Tibial artery (tissue), 4 donors: ENCODE measurements around the gene ZNF483.
"Not testable (repeated sequence)": the region's sequence is repeated elsewhere in the genome, so short reads cannot be mapped to it uniquely, and the experiment has no call there.

Source experiments
- DNase-seq, 2 donors: peaks; one replicate each; pipeline ENCODE4 v3.0.0-alpha.2; 2019
- H3K27ac ChIP-seq, 2 donors: fragments of 200-600 bp; sonication (generic) in 1 of 2; 1 replicate in 1 of 2; 2 replicates in 1 of 2; pipeline ENCODE4 v1.5.1; 2018 to 2019; ENCODE audit warnings: mild to moderate bottlenecking in 1 of 2
- H3K27me3 ChIP-seq, 2 donors: fragments of 200-600 bp; sonication (generic) in 1 of 2; one replicate each; pipeline versions ENCODE4 v1.5.1 to v1.6.0; 2016 to 2019
- H3K36me3 ChIP-seq, 3 donors: fragments of 200-600 bp; sonication (generic) in 2 of 3; one replicate each; pipeline ENCODE4 v1.5.1; 2016 to 2019; ENCODE audit warnings: mild to moderate bottlenecking in 2 of 3
- H3K4me1 ChIP-seq, 4 donors: fragments of 200-600 bp; sonication (generic) in 2 of 4; 1 replicate in 3 of 4; 2 replicates in 1 of 4; pipeline ENCODE4 v1.5.1; 2016 to 2019
- H3K4me3 ChIP-seq, 2 donors: fragments of 200-600 bp; sonication (generic) in 1 of 2; 1 replicate in 1 of 2; 2 replicates in 1 of 2; pipeline ENCODE4 v1.5.1; 2018 to 2019; ENCODE audit warnings: mild to moderate bottlenecking in 2 of 2
- H3K9me3 ChIP-seq, 3 donors: fragments of 200-600 bp; sonication (generic) in 1 of 3; one replicate each; pipeline ENCODE4 v1.5.1; 2016 to 2019
- intact Hi-C: fragments of 100-400 bp; cut with DNase I; formaldehyde crosslinking; loops from one replicate; pipeline ENCODE4 v1.15.0; 2023; ENCODE audit warnings: low total_unique reads
- TF ChIP-seq, protein P1 (sequence below), 2 experiments: fragments of 200-600 bp in 1 of 2; fragments of 450-650 bp in 1 of 2; IDR thresholded peaks; one replicate each; pipeline ENCODE4 v1.5.1; 2017 to 2019; ENCODE audit warnings: antibody characterized with exemption in 2 of 2, mild to moderate bottlenecking in 1 of 2, moderate library complexity in 1 of 2

Gene ZNF483

DNA sequence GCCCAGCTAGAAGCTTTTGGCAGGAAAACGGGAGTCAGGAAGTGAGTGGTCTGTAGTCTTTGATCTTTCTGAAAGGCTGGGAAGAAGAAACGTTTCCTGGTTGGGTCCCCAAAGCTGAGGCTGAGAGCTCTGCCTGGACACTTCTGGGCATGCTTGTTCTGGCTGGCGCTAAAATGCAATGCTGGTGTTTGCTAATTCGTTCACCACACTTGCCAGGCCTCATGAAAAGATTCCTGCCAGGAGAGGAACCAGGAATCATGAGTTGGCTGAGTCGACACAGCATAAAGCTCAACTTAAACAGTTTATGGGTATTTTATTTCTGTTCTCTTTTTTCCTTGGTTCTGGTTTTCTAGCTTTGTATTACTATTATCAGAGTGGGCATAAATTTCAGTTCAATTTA lies 85.2 kb downstream of the ZNF483 start:
- no peaks in the 10 kb centered on the region for H3K9me3 ChIP-seq
- no peak for DNase-seq
- no peak overlapping the region for H3K27ac ChIP-seq
- H3K4me3 ChIP-seq, result no peak overlapping the region
- peaks cover 0 to 26% of the 10 kb centered on the region in 2 donors for H3K27me3 ChIP-seq
- no peaks in the 10 kb centered on the region for H3K36me3 ChIP-seq
- H3K4me1 ChIP-seq, result no peaks in the 10 kb centered on the region
- intact Hi-C loops, result no loop called here
- TF ChIP-seq, protein P1, sequence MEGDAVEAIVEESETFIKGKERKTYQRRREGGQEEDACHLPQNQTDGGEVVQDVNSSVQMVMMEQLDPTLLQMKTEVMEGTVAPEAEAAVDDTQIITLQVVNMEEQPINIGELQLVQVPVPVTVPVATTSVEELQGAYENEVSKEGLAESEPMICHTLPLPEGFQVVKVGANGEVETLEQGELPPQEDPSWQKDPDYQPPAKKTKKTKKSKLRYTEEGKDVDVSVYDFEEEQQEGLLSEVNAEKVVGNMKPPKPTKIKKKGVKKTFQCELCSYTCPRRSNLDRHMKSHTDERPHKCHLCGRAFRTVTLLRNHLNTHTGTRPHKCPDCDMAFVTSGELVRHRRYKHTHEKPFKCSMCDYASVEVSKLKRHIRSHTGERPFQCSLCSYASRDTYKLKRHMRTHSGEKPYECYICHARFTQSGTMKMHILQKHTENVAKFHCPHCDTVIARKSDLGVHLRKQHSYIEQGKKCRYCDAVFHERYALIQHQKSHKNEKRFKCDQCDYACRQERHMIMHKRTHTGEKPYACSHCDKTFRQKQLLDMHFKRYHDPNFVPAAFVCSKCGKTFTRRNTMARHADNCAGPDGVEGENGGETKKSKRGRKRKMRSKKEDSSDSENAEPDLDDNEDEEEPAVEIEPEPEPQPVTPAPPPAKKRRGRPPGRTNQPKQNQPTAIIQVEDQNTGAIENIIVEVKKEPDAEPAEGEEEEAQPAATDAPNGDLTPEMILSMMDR (IDR thresholded peaks at IDR 0.05), result no peak

DNA sequence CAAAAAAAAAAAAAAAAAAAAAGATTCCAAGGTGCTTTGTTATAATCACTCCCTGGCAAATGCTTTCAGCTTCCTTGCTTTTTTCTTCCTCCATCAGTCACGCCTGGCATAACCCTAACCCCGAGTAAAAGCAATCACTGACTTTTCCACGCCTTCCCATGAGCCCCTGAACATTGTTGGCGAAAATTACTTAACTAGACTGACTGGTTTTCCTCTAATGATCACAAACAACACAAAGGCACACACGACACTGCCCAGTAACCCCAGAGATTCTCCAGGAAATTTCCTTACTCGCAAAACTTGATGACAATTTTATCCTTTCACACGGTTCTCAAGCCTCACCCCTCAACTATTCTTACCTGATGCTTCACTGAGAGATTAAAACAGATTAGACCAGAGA lies 85.9 kb downstream of the ZNF483 start:
- H3K36me3 ChIP-seq, result no peaks in the 10 kb centered on the region
- DNase-seq, result no peak
- intact Hi-C loops, result no loop called here
- no peak overlapping the region for H3K4me3 ChIP-seq
- no peaks in the 10 kb centered on the region for H3K9me3 ChIP-seq
- no peaks in the 10 kb centered on the region for H3K4me1 ChIP-seq
- H3K27ac ChIP-seq, result no peak overlapping the region
- TF ChIP-seq, protein P1 (IDR thresholded peaks at IDR 0.05), result no peak
- H3K27me3 ChIP-seq, result peaks cover 0 to 26% of the 10 kb centered on the region in 2 donors

DNA sequence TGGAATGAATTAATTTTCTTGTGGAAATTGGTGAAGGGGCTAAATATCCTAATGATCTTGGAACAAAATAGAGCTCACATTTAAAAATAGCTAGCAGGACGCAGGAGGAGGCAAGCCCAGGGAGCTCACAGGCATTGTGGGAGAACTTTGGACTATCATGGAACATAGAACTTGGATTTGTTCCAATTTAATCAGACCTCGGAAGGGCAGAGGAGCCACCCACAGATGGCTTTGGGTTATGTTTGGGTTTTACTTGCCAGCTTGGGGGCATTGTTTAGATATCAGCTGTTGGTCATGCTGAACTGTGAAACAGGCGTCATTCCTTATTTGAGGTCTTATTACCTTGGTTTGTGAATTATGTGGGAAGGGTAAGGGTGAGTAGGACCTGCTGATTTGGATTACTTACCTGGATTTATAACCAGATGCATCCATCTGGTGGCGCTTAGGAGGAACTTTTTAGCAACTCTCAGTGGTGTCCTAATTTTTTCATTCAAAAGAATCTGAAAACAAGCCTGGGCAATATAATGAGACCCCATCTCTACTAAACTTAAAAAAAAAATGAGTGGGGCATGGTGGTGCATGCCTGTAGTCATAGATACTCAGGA lies 88.6 kb downstream of the ZNF483 start:
- DNase-seq, result no peak
- TF ChIP-seq, protein P1 (IDR thresholded peaks at IDR 0.05), result no peak
- intact Hi-C loops, result no loop called here
- H3K9me3 ChIP-seq, result no peaks in the 10 kb centered on the region
- no peak overlapping the region for H3K27ac ChIP-seq
- no peak overlapping the region for H3K4me3 ChIP-seq
- H3K4me1 ChIP-seq, result no peaks in the 10 kb centered on the region
- H3K27me3 ChIP-seq, result peaks cover 0 to 23% of the 10 kb centered on the region in 2 donors
- no peaks in the 10 kb centered on the region for H3K36me3 ChIP-seq

DNA sequence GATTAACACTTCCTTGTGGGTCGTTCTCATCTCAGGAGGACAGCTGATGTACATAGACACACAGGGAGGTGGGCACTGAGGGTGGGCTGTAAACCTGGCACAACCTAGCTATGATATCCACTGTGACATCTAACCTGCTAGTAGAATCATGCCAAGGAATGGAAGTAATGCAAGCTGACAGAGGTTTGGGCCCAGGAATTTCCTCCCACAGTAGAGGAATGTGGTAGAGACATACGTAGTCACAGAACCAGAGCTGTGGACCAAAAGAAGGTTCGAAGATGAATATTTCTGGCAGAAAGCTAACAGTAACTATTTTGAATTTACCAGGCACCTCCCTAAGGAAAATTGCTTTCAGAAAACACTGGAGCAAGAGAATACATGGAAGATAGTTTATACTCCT lies 90.9 kb downstream of the ZNF483 start:
- H3K9me3 ChIP-seq, result no peaks in the 10 kb centered on the region
- intact Hi-C loops, result no loop called here
- peaks cover 0 to 11% of the 10 kb centered on the region in 2 donors for H3K27me3 ChIP-seq
- no peaks in the 10 kb centered on the region for H3K4me1 ChIP-seq
- no peak for DNase-seq
- no peaks in the 10 kb centered on the region for H3K36me3 ChIP-seq
- no peak overlapping the region for H3K27ac ChIP-seq
- TF ChIP-seq, protein P1 (IDR thresholded peaks at IDR 0.05), result no peak
- no peak overlapping the region for H3K4me3 ChIP-seq

DNA sequence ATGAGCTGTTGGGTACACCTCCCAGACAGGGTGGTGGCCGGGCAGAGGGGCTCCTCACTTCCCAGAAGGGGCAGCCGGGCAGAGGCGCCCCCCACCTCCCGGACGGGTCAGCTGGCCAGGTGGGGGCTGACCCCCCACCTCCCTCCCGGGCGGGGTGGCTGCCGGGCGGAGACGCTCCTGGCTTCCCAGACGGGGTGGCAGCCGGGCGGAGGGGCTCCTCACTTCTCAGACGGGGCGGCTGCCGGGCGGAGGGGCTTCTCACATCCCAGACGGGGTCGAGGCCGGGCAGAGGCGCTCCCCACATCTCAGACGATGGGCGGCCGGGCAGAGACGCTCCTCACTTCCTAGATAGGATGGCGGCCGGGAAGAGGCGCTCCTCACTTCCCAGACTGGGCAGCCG lies 92.4 kb downstream of the ZNF483 start:
- H3K27ac ChIP-seq, H3K4me1 ChIP-seq, H3K9me3 ChIP-seq, H3K27me3 ChIP-seq, intact Hi-C loops, H3K4me3 ChIP-seq, DNase-seq, H3K36me3 ChIP-seq: not testable (repeated sequence)

DNA sequence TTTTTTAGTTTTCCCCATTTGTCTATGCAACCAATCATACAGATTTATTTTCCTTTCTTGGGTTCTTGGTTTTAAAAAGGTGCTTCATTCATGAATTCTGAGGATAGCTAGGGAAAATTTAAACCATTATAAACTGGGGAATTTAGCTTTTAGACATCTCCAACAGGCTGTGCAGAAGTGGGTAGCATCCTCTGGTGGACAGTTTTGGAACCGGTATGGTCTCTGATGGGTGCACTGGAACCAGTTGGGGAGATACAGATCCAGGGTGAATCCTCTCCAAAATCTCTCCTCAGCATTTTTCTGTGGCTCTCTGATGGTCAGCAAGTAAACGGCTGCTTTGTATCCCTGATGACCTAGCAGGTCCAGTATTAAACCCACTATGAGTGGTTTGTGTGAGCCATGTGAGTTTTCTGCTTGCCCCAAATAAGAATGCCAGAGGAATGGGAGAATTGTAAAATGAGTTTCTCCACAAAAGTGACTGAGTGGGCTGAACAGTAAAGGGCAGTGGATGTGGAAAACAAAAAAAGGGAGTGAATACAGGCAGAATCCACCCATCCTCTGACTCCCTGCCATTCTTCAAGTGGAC lies 97.0 kb downstream of the ZNF483 start:
- intact Hi-C loops, result no loop called here
- no peaks in the 10 kb centered on the region for H3K27me3 ChIP-seq
- peaks cover 0 to 8% (median 2%) of the 10 kb centered on the region in 4 donors for H3K4me1 ChIP-seq
- no peak overlapping the region for H3K27ac ChIP-seq
- no peaks in the 10 kb centered on the region for H3K36me3 ChIP-seq
- no peaks in the 10 kb centered on the region for H3K9me3 ChIP-seq
- no peak overlapping the region for H3K4me3 ChIP-seq
- TF ChIP-seq, protein P1 (IDR thresholded peaks at IDR 0.05), result peak; percentile 41 to 48
- DNase-seq, result no peak
